Upper lobe of left lung (tissue), 6 donors: Measurements from ENCODE around the gene UGT1A6. TPM values are rescaled to one million over a fixed set of nuclear protein-coding genes. Genes with fewer than 3 reads are reported as not detected.

Experiments
- ATAC-seq, 2 donors: fragments of 200-7000 bp; cut with Tn5 transposase; one replicate each; pipeline ENCODE4 v1.9.1; 2022; ENCODE audit warnings: mild to moderate bottlenecking in 2 of 2, moderate library complexity in 2 of 2; ENCODE audit not compliant: low FRiP score in 2 of 2
- DNase-seq, 2 donors: peaks; one replicate each; pipeline ENCODE4 v3.0.0-alpha.2; 2019 to 2020
- H3K27ac ChIP-seq, 4 donors: fragments of 200-600 bp; sonication (generic); one replicate each; pipeline ENCODE4 v1.5.1; 2016 to 2019
- H3K27me3 ChIP-seq, 4 donors: fragments of 200-600 bp; sonication (generic); one replicate each; pipeline ENCODE4 v1.5.1; 2017 to 2019
- H3K36me3 ChIP-seq, 4 donors: fragments of 200-600 bp; sonication (generic); one replicate each; pipeline ENCODE4 v1.5.1; 2016 to 2019
- H3K4me1 ChIP-seq, 4 donors: fragments of 200-600 bp; sonication (generic); one replicate each; pipeline ENCODE4 v1.5.1; 2018 to 2019
- H3K4me3 ChIP-seq, 4 donors: fragments of 200-600 bp; sonication (generic); one replicate each; pipeline ENCODE4 v1.5.1; 2017 to 2019; ENCODE audit warnings: mild to moderate bottlenecking in 2 of 4, moderate library complexity in 1 of 4
- H3K9me3 ChIP-seq, 4 donors: fragments of 200-600 bp; sonication (generic); one replicate each; pipeline ENCODE4 v1.5.1; 2018 to 2019
- CTCF ChIP-seq, 6 experiments: fragments of 450-650 bp in 4 of 6; fragments of 200-600 bp in 2 of 6; sonication (generic) in 2 of 6; IDR thresholded peaks; one replicate each; pipeline ENCODE4 v1.5.1; 2016 to 2019; ENCODE audit warnings: antibody characterized with exemption in 6 of 6
- EP300 ChIP-seq, 4 donors: sonication (generic); formaldehyde crosslinking; IDR thresholded peaks; one replicate each; pipeline ENCODE4 v1.5.1; 2017; ENCODE audit warnings: antibody characterized with exemption in 4 of 4, control low read depth in 2 of 4
- POLR2A ChIP-seq, 4 donors: fragments of 450-650 bp; IDR thresholded peaks; one replicate each; pipeline ENCODE4 v1.5.1; 2016 to 2017; ENCODE audit warnings: antibody characterized with exemption in 4 of 4, mild to moderate bottlenecking in 2 of 4
- POLR2AphosphoS5 ChIP-seq, 2 donors: sonication (generic); formaldehyde crosslinking; IDR thresholded peaks; one replicate each; pipeline ENCODE4 v1.5.1; 2017; ENCODE audit warnings: antibody characterized with exemption in 2 of 2
- WGBS, 2 donors: methylation state at CpG; one replicate each; pipeline ENCODE4 v1.1.5; 2017 to 2018; 5-methylcytosine and 5-hydroxymethylcytosine counted together
- total RNA-seq, 6 donors: library from RNA; depleted of rRNA in 4 of 6; stranded (reverse); fragments of >200 nt in 4 of 6; gene quantifications; one replicate each; pipeline versions ENCODE4 v1.1.0 to v1.2.1, GENCODE V29; 2016 to 2021
- donor health status: DM: no; HTN: no; CAD: no; lungs with moderate emphysema.
- donor health status: DM: no; HTN: yes; CAD: no; lungs with severe emphysema.

Gene UGT1A6
- total RNA-seq, 6 donors from 2014 or later = 0.15 to 5.0 (median 0.33) TPM; not detected in 1

GRCh38 chr2:233764761-233765160 lies 72.1 kb downstream of the UGT1A6 start:
- Histone ChIP-seq H3K4me3 (no peak overlapping the region), H3K9me3 (no peaks in the 10 kb centered on the region), H3K27me3 (no peaks in the 10 kb centered on the region), H3K27ac (no peak overlapping the region), H3K36me3 (no peaks in the 10 kb centered on the region), H3K4me1 (no peaks in the 10 kb centered on the region)
- WGBS, 2 donors = 47 to 74% methylated on average over 2 to 3 of the region's 3 CpGs
- TF ChIP-seq EP300 (IDR thresholded peaks at IDR 0.05) = no peak
- TF ChIP-seq POLR2AphosphoS5 (IDR thresholded peaks at IDR 0.05) = no peak
- no peak for TF ChIP-seq CTCF (IDR thresholded peaks at IDR 0.05)
- TF ChIP-seq POLR2A (IDR thresholded peaks at IDR 0.05) = no peak
- ATAC-seq (no peak), DNase-seq (no peak)

- WGBS, 2 donors = 79 to 82% methylated on average over 4 of the region's 4 CpGs
- no peak for DNase-seq
- Histone ChIP-seq H3K9me3 (no peaks in the 10 kb centered on the region), H3K4me1 (no peaks in the 10 kb centered on the region), H3K4me3 (no peak overlapping the region), H3K27ac (no peak overlapping the region), H3K27me3 (no peaks in the 10 kb centered on the region), H3K36me3 (no peaks in the 10 kb centered on the region)
- TF ChIP-seq EP300 (IDR thresholded peaks at IDR 0.05) = no peak
- no peak for TF ChIP-seq CTCF (IDR thresholded peaks at IDR 0.05)
- no peak for TF ChIP-seq POLR2AphosphoS5 (IDR thresholded peaks at IDR 0.05)
- ATAC-seq = no peak
These were observed 73.7 kb downstream of the UGT1A6 start for GRCh38 chr2:233766416-233766815.

- Histone ChIP-seq H3K27ac (no peak overlapping the region), H3K9me3 (no peaks in the 10 kb centered on the region), H3K4me1 (no peaks in the 10 kb centered on the region), H3K27me3 (no peaks in the 10 kb centered on the region), H3K36me3 (no peaks in the 10 kb centered on the region), H3K4me3 (no peak overlapping the region)
- WGBS, 2 donors = 83% methylated on average over 4 of the region's 4 CpGs
- DNase-seq (no peak), ATAC-seq (no peak)
- TF ChIP-seq POLR2A (IDR thresholded peaks at IDR 0.05) = no peak
- no peak for TF ChIP-seq POLR2AphosphoS5 (IDR thresholded peaks at IDR 0.05)
- no peak for TF ChIP-seq CTCF (IDR thresholded peaks at IDR 0.05)
- no peak for TF ChIP-seq EP300 (IDR thresholded peaks at IDR 0.05)
These were observed 75.4 kb downstream of the UGT1A6 start for GRCh38 chr2:233768076-233768475.

- no peaks in the 10 kb centered on the region for H3K9me3 ChIP-seq
- no peak for DNase-seq
- TF ChIP-seq POLR2AphosphoS5 (IDR thresholded peaks at IDR 0.05) (no peak), POLR2A (IDR thresholded peaks at IDR 0.05) (no peak), CTCF (IDR thresholded peaks at IDR 0.05) (no peak), EP300 (IDR thresholded peaks at IDR 0.05) (no peak)
- no peaks in the 10 kb centered on the region for H3K27me3 ChIP-seq
- no peaks in the 10 kb centered on the region for H3K36me3 ChIP-seq
- peak in 1 of 2 donors; percentile 57 for ATAC-seq
- no peak overlapping the region for H3K27ac ChIP-seq
- 90 to 94% methylated on average over 9 of the region's 9 CpGs for WGBS, 2 donors
- H3K4me3 ChIP-seq = no peak overlapping the region
- H3K4me1 ChIP-seq = no peaks in the 10 kb centered on the region
These were observed 76.6 kb downstream of the UGT1A6 start for GRCh38 chr2:233769260-233769659.

- Histone ChIP-seq H3K27ac (no peak overlapping the region), H3K9me3 (no peaks in the 10 kb centered on the region), H3K4me1 (no peaks in the 10 kb centered on the region), H3K4me3 (no peak overlapping the region), H3K27me3 (no peaks in the 10 kb centered on the region), H3K36me3 (no peaks in the 10 kb centered on the region)
- peak in 1 of 2 donors; percentile 58 for DNase-seq
- no peak for TF ChIP-seq CTCF (IDR thresholded peaks at IDR 0.05)
- no peak for TF ChIP-seq POLR2AphosphoS5 (IDR thresholded peaks at IDR 0.05)
- TF ChIP-seq EP300 (IDR thresholded peaks at IDR 0.05) = no peak
- TF ChIP-seq POLR2A (IDR thresholded peaks at IDR 0.05) = no peak
- ATAC-seq = no peak
- WGBS, 2 donors = 86 to 91% methylated on average over 16 of the region's 16 CpGs
These were observed 79.5 kb downstream of the UGT1A6 start for GRCh38 chr2:233772153-233772552.
